ENCODE measurements around the gene ZNF276. TPM values are rescaled to one million over a fixed set of nuclear protein-coding genes. Genes with fewer than 3 reads are reported as not detected.

The ZNF276 gene
- total RNA-seq, 4 donors from 2014 or later, result 21.2 to 38.9 (median 24.9) TPM

DNA sequence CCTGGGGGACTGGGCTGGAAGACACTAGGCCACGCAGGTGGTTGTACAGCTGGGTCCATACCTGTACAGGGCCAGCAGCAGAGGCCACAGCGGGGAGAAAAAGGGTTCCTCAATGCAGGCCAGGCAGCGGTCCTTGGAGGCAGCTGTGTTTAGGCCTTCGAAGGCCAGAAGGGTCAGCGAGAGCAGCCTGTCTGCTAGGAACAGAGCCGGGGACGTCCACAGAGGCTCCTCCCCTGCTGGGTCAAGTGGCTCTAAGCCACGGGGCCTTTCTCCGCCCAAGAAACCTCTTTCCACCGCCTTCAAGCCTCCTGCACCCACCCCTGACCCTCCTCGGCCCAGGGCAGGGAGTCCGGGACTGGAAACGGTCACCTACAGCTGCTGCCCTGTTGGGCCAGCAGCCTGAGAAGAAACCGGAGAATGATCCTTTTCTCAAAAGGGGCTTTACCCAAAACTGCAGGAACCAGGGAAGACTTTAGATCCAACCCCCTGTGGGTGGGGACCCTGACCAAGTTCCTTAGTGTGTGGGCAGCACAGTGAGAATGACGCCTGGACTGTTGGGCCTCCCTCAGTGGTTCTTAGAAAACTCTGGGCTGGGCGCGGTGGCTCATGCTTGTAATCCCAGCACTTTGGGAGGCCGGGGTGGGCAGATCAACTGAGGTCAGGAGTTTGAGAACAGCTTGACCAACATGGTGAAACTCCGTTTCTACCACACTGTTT is 11.5 kb upstream of the ZNF276 start:
- intact Hi-C loops (cut with DNase I), result loop anchor here (5.0 to 10.0 kb wide), 2 partner anchors 82 to 155 kb away; no protein-coding TSS in a partner anchor
- TF ChIP-seq, protein P1, sequence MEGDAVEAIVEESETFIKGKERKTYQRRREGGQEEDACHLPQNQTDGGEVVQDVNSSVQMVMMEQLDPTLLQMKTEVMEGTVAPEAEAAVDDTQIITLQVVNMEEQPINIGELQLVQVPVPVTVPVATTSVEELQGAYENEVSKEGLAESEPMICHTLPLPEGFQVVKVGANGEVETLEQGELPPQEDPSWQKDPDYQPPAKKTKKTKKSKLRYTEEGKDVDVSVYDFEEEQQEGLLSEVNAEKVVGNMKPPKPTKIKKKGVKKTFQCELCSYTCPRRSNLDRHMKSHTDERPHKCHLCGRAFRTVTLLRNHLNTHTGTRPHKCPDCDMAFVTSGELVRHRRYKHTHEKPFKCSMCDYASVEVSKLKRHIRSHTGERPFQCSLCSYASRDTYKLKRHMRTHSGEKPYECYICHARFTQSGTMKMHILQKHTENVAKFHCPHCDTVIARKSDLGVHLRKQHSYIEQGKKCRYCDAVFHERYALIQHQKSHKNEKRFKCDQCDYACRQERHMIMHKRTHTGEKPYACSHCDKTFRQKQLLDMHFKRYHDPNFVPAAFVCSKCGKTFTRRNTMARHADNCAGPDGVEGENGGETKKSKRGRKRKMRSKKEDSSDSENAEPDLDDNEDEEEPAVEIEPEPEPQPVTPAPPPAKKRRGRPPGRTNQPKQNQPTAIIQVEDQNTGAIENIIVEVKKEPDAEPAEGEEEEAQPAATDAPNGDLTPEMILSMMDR (IDR thresholded peaks at IDR 0.05), result no peak
- no peak for TF ChIP-seq POLR2A (IDR thresholded peaks at IDR 0.05)
- DNase-seq, result no peak
- Histone ChIP-seq H3K9me3 (no peaks in the 10 kb centered on the region), H3K4me3 (replicated peaks in 1 of 3) (no peak overlapping the region), H3K36me3 (no peaks in the 10 kb centered on the region), H3K27ac (no peak overlapping the region), H3K27me3 (no peaks in the 10 kb centered on the region), H3K4me1 (peaks cover 7 to 10% of the 10 kb centered on the region in 2 donors)
- 88% methylated on average over 18 to 19 of the region's 19 CpGs for WGBS, 2 donors

DNA sequence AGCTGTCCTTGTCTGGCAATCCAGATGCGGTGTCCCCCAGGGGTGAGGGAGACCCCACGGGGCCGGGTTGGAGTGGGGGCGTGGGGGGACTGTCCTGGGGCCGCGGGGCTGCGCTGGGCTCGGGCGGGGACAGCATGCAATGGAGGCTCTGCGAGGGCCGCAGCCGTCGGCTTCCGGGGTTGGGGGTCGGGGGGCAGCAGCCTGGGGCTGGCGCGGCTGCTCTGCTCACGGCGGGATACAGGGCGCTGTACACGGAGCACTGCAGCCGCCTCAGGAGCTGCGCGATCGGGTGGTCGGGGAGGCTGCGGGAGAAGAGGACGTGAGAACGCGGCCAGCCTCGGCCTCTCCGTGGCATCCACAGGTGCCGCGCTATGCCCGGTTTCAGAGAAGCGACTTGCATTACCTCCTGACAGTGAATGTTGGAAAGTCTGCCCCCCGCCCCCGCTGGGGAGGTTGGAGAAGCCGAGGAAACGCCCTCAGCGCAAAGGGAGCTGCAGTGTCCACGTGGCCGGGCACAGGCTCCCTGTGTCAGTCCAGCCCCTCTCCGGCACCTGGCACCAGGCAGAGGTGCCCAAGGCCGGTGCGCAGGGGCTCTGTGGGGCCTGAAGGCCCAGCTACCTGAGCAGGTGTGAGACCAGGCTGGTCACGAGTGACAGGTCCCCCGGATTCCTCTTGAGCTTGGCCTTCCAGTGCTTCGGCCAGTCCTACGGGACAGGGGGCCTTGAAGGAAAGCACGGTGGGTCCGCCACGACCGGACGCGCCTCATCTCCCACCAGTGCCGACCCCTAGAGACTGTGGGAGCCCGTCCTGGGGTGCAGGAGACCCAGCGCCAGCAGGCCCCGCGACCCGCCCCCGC is 10.4 kb upstream of the ZNF276 start:
- H3K9me3 ChIP-seq, result no peaks in the 10 kb centered on the region
- WGBS, 2 donors, result 79 to 90% methylated on average over 37 to 38 of the region's 63 CpGs
- no peaks in the 10 kb centered on the region for H3K27me3 ChIP-seq
- no peaks in the 10 kb centered on the region for H3K36me3 ChIP-seq
- intact Hi-C loops (cut with DNase I), result no loop called here
- no peak for DNase-seq
- H3K4me1 ChIP-seq, result peaks cover 7 to 10% of the 10 kb centered on the region in 2 donors
- no peak overlapping the region for H3K27ac ChIP-seq
- TF ChIP-seq, protein P1 (IDR thresholded peaks at IDR 0.05), result no peak
- no peak for TF ChIP-seq POLR2A (IDR thresholded peaks at IDR 0.05)
- H3K4me3 ChIP-seq (replicated peaks in 1 of 3), result no peak overlapping the region

DNA sequence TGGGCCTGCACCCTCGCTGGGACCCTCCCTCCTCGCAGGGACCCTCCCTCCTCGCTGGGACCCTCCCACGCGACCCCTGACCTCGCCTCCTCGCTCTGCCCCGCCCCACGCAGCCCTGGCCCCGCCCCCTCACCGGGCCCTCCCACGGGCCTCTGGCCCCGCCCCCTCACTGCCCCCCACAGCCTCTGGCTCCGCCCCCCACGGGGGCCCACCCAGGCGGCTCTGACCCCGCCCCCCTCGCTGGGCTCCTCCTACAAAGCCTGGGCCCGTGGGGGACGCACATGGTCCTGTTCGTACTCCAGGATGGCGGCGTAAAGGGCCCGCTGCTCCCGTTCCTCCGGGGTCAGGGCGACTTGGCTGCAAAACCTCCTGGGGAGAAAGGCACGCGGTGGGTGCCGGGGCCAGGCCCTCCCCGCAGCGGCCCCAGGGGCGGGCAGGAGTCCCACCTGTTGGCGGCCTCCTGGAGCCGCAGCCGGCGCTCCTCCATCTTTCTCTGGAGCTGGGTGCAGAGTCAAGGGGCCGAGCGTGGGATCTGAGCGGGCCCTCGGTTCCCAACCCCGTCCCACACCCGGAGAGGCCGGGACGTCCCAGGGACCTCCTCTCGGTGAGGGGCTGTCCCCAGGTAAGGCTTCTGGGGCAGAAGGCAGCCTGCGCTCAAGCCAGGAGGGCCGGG is 9.6 kb upstream of the ZNF276 start:
- Histone ChIP-seq H3K36me3 (no peaks in the 10 kb centered on the region), H3K27ac (no peak overlapping the region), H3K9me3 (no peaks in the 10 kb centered on the region), H3K27me3 (no peaks in the 10 kb centered on the region), H3K4me1 (peaks cover 7 to 10% of the 10 kb centered on the region in 2 donors), H3K4me3 (replicated peaks in 1 of 3) (no peak overlapping the region)
- 4 to 7% methylated on average over 10 of the region's 48 CpGs for WGBS, 2 donors
- intact Hi-C loops (cut with DNase I), result no loop called here
- DNase-seq, result peak in 1 of 2 donors; percentile 21
- TF ChIP-seq, protein P1 (IDR thresholded peaks at IDR 0.05), result no peak
- no peak for TF ChIP-seq POLR2A (IDR thresholded peaks at IDR 0.05)

GRCh38 chr16:89712274-89712781 is 9.0 kb upstream of the ZNF276 start:
- intact Hi-C loops (cut with DNase I), result no loop called here
- no peak for DNase-seq
- peaks cover 7 to 10% of the 10 kb centered on the region in 2 donors for H3K4me1 ChIP-seq
- H3K9me3 ChIP-seq, result no peaks in the 10 kb centered on the region
- no peaks in the 10 kb centered on the region for H3K27me3 ChIP-seq
- no peaks in the 10 kb centered on the region for H3K36me3 ChIP-seq
- no peak overlapping the region for H3K27ac ChIP-seq
- TF ChIP-seq, protein P1 (IDR thresholded peaks at IDR 0.05), result no peak
- no peak for TF ChIP-seq POLR2A (IDR thresholded peaks at IDR 0.05)
- no peak overlapping the region for H3K4me3 ChIP-seq (replicated peaks in 1 of 3)
- WGBS, 2 donors, result 28 to 31% methylated on average over 9 of the region's 22 CpGs

All from thyroid gland (tissue), 4 donors.